GM18502 (cell line): ENCODE measurements around the gene METTL26.
"Not testable (repeated sequence)": the region's sequence is repeated elsewhere in the genome, so short reads cannot be mapped to it uniquely, and the experiment has no call there.

Experiments used
- ATAC-seq: cut with Tn5 transposase; IDR thresholded peaks from one replicate; pipeline ENCODE4 v1.9.1; 2021; ENCODE audit warnings: mild to moderate bottlenecking; ENCODE audit not compliant: unreplicated experiment, poor library complexity

METTL26 gene

GRCh38 chr16:606656-607307, 29.3 kb downstream of the METTL26 start:
- ATAC-seq, result no peak

- no peak for ATAC-seq
These were observed 32.2 kb downstream of the METTL26 start for GRCh38 chr16:603933-604332.

GRCh38 chr16:600781-601180, 35.3 kb downstream of the METTL26 start:
- no peak for ATAC-seq

GRCh38 chr16:598823-599739, 37.0 kb downstream of the METTL26 start:
- ATAC-seq, result no peak

- ATAC-seq, result not testable (repeated sequence)
These were observed 38.5 kb downstream of the METTL26 start for GRCh38 chr16:597655-598054.

- ATAC-seq, result no peak
These were observed 39.4 kb downstream of the METTL26 start for GRCh38 chr16:596736-597060.

GRCh38 chr16:595942-596735, 40.0 kb downstream of the METTL26 start:
- ATAC-seq, result no peak

- no peak for ATAC-seq
These were observed 41.0 kb downstream of the METTL26 start for GRCh38 chr16:595094-595528.

GRCh38 chr16:593807-594206, 42.3 kb downstream of the METTL26 start:
- ATAC-seq, result no peak

- ATAC-seq, result no peak
These were observed 42.7 kb downstream of the METTL26 start for GRCh38 chr16:593406-593805.

- no peak for ATAC-seq
These were observed 43.4 kb downstream of the METTL26 start for GRCh38 chr16:592518-593306.

GRCh38 chr16:591892-592517, 44.1 kb downstream of the METTL26 start:
- no peak for ATAC-seq

- no peak for ATAC-seq
These were observed 44.9 kb downstream of the METTL26 start for GRCh38 chr16:591231-591630.

- ATAC-seq, result no peak
These were observed 45.3 kb downstream of the METTL26 start for GRCh38 chr16:590815-591200.

GRCh38 chr16:590188-590814, 45.8 kb downstream of the METTL26 start:
- ATAC-seq, result peak; percentile 2

GRCh38 chr16:589658-590187, 46.4 kb downstream of the METTL26 start, which contains the start of gene RAB40C:
RAB40C (plus strand) TSS chr16:590066; CDS start chr16:590292, 226 bp downstream.
- peak; percentile 70 for ATAC-seq

- ATAC-seq, result peak; percentile 74
These were observed 47.0 kb downstream of the METTL26 start for GRCh38 chr16:588889-589657.

- ATAC-seq, result no peak
These were observed 47.5 kb downstream of the METTL26 start for GRCh38 chr16:588639-588888.
